ENCODE results near the gene NRN1.
"Not testable (repeated sequence)": the region's sequence is repeated elsewhere in the genome, so short reads cannot be mapped to it uniquely, and the experiment has no call there.

NRN1 gene

GRCh38 chr6:5979650-5980420 is 26.9 kb downstream of the NRN1 start:
- H3K4me3 ChIP-seq (replicated peaks; ENCODE audit: low read depth, low read length), result no peak overlapping the region
- DNase-seq (ENCODE audit: extremely low read depth, low read depth), result no peak
- no peak for TF ChIP-seq CTCF (IDR thresholded peaks at IDR 0.05; ENCODE audit: low read depth, low read length, missing control alignments)

- no peak for TF ChIP-seq CTCF (IDR thresholded peaks at IDR 0.05; ENCODE audit: low read depth, low read length, missing control alignments)
- DNase-seq (ENCODE audit: extremely low read depth, low read depth), result no peak
- no peak overlapping the region for H3K4me3 ChIP-seq (replicated peaks; ENCODE audit: low read depth, low read length)
Observed at GRCh38 chr6:5976811-5977210, 29.9 kb downstream of the NRN1 start.

- no peak overlapping the region for H3K4me3 ChIP-seq (replicated peaks; ENCODE audit: low read depth, low read length)
- no peak for DNase-seq (ENCODE audit: extremely low read depth, low read depth)
- no peak for TF ChIP-seq CTCF (IDR thresholded peaks at IDR 0.05; ENCODE audit: low read depth, low read length, missing control alignments)
Observed at GRCh38 chr6:5968817-5969734, 37.6 kb downstream of the NRN1 start.

GRCh38 chr6:5968036-5968435 is 38.7 kb downstream of the NRN1 start:
- not testable (repeated sequence) for DNase-seq (ENCODE audit: extremely low read depth, low read depth)

GRCh38 chr6:5967594-5967993 is 39.1 kb downstream of the NRN1 start:
- TF ChIP-seq CTCF (IDR thresholded peaks at IDR 0.05; ENCODE audit: low read depth, low read length, missing control alignments), result no peak
- H3K4me3 ChIP-seq (replicated peaks; ENCODE audit: low read depth, low read length), result no peak overlapping the region
- no peak for DNase-seq (ENCODE audit: extremely low read depth, low read depth)

More at GRCh38 chr6:5968036-5968435, 38.7 kb downstream of the NRN1 start:
- not testable (repeated sequence) for H3K4me3 ChIP-seq (replicated peaks; ENCODE audit: low read depth, low read length)

GRCh38 chr6:5962794-5963193 is 43.9 kb downstream of the NRN1 start:
- TF ChIP-seq CTCF (IDR thresholded peaks at IDR 0.05; ENCODE audit: low read depth, low read length, missing control alignments), result no peak
- no peak overlapping the region for H3K4me3 ChIP-seq (replicated peaks; ENCODE audit: low read depth, low read length)
- DNase-seq (ENCODE audit: extremely low read depth, low read depth), result no peak

- no peak for DNase-seq (ENCODE audit: extremely low read depth, low read depth)
- TF ChIP-seq CTCF (IDR thresholded peaks at IDR 0.05; ENCODE audit: low read depth, low read length, missing control alignments), result no peak
- H3K4me3 ChIP-seq (replicated peaks; ENCODE audit: low read depth, low read length), result no peak overlapping the region
Observed at GRCh38 chr6:5961836-5962235, 44.9 kb downstream of the NRN1 start.
